HG02678 (cell line): ENCODE data around the gene ABL1.
A peak's percentile ranks its signal among the peaks of the same experiment; 100 is the strongest.
"Not testable (repeated sequence)": the region's sequence is repeated elsewhere in the genome, so short reads cannot be mapped to it uniquely, and the experiment has no call there.

ENCODE experiments used
- ATAC-seq: cut with Tn5 transposase; IDR thresholded peaks from one replicate; pipeline ENCODE4 v1.9.1; 2021; ENCODE audit warnings: mild to moderate bottlenecking, moderate library complexity; ENCODE audit not compliant: unreplicated experiment

Gene ABL1

DNA sequence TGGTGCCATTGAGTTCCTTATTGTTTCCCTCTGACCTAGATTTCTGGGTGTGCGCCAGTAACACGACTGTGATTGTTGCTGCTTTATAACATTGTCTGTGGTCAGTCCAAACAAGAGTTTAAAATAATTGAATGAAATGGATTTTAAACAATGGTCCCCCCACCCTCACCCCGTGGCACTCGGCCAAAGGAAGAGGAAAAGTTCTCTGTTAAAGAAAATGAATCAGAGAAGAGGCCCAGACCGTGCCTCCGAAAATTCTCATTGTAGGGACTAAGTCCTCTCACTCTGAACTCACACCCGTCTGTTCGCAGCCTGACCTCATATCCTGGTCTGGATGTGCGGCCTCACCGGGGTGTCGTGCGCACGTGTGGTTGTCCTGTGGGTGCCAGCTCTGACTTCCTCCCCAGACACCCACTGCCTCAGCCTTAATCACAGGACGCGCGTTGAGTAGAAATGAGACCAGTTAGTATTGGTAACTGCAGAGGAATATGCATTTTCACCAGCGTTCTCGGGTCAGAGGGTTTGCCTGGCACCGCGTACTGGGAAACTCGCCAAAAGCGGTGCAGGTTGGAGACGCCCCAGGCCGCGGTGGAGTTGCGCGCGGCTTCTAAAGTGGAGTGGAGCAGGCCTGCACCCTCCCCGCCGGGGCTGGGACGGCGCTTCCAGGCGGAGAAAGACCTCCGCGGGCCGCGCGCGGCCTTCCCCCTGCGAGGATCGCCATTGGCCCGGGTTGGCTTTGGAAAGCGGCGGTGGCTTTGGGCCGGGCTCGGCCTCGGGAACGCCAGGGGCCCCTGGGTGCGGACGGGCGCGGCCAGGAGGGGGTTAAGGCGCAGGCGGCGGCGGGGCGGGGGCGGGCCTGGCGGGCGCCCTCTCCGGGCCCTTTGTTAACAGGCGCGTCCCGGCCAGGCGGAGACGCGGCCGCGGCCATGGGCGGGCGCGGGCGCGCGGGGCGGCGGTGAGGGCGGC, at the start of gene ABL1:
Gene ABL1 (plus strand): TSS at position 884 of the 966 bp plus-strand sequence. CDS start 193 bp downstream, outside the sequence.
- ATAC-seq = peak; percentile 70

DNA sequence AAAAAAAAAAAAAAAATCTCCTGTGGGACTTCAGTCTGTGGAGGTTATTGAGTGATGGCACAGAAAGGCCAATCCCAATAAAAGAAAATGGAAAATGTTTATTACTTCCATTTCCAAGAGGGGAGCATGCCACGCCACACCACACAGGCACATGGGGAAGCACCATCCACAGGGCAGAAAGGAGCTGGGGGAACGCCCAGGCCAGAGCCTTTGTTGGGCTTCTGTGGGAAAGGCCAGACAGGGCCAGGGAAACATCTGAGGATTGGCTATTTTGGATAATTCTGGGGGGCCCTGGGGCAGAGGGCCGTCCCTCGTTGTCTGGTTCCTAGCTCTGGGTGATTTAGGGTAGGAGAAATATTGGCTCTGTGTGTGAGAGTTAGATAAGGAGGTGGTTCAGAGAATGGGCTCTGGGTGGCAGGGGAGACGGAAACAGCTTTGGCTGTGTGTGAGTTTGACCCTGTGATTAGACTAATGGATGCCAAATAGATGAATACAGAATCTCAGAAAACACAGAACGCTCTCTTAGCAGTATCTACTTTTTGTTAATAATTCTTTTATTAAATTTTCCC, 49.0 kb upstream of the ABL1 start:
- no peak for ATAC-seq

DNA sequence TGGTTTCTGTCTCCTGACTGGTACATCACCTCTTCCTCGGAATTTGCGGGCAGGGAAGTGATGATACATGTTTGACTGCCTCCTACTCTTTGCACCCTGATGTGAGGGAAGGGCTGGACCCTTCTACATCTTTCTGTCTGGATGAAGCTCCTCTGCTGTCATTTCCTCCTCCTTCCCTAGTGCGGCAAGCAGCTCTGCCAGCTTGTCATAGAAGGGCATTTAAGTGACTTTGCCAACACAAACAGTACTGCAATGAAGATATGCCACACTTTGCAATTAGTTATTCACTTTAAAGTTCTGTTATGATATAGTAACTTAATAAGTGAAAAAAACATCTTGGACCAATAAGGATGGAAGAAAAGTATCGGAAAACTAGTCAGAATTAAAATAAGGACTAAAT, 48.5 kb upstream of the ABL1 start:
- no peak for ATAC-seq

DNA sequence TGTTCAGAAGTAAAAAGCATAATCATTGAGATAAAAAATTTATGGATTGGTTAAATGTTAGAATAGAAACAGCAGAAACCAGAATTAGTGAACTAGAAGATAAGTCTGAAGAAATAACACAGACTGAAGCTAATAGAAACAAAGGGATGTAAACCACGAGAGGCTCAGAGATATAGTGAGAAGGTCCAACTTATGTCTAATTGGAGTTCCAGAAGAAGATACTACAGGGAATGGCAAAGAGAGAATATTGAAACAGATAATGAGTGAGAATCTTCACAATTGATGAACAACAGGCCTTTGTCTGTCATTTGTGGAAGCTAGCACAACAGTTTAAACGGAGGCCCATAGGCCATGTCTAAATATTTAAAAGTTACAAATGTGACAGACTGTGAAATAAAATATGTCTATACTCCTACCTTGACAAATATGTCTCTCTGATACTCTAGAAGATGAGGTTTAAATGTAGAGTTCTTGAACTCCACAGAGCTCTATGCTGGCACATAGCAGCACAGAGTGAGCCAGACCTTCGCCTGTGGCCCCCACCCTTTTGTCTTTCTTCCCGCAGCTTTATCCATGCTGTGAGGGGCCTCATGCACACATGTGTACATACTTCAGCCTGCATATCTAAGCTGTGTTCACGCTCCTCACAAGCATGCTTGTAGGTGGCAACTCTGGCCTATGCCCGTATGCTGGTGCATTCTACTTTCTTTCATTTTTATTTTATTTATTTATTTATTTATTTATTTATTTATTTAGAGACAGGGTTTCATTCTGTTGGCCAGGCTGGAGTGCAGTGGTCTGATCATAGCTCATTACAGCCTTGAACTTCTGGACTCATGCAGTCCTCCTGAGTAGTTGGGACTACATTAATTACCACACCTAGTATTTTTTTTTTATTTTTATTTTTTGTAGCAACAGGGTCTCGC, 45.0 kb upstream of the ABL1 start:
- no peak for ATAC-seq

DNA sequence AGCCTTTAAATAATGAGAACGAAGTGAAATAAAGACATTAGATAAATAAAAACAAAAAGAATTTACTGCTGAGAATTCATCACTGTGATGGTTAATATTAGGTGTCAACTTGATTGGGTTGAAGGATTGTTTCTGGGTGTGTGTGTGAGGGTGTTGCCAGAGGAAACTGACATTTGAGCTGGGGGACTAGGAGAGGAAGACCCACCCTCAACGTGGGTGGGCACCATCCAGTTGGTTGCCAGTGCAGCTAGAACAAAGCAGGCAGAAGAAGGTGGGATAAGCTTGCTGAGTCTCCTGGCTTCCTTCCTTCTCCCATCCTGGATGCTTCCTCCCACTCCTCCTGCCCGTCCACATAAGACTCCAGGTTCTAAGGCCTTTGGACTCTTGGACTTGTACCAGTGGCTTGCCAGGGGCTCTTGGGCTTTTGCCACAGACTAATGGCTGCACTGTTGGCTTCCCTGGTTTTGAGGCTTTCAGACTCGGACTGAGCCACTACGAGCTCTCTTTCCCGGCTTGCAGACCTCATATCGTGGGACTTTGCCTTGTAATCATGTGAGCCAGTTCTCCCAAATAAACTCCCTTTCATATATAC, 43.7 kb upstream of the ABL1 start:
- no peak for ATAC-seq

DNA sequence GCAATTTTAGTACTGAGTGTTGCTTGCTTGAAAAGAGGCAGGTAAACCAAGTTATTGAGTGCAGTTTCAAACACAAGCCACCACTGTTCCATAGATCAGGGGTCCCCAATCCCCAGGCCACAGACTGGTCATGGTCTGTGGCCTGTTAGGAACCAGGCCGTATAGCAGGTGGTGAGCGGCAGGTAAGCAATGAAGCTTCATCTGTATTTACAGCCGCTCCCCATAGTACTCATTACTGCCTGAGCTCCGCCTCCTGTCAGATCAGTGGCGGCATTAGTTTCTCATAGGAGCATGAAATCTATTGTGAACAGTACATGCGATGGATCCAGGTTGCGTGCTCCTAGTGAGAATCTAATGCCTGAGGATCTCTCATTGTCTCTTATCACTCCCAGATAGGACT, 41.5 kb upstream of the ABL1 start:
- ATAC-seq = no peak

DNA sequence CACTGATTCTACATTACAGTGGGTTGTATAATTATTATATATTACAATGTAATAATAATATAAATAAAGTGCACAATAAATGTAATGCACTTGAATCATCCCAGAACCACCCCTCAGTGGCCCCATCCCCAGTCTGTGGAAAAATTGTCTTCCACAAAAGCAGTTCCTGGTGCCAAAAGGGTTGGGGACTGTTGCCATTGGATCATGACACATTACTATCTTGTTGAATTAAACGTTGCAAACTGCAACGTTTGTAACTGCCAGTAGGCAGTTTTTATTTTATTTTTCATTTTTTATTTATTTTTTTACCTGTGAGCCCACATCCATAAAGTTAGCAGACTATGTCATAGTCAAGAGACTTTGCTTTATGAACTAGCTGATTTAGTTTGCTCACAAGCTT, 41.0 kb upstream of the ABL1 start:
- not testable (repeated sequence) for ATAC-seq

DNA sequence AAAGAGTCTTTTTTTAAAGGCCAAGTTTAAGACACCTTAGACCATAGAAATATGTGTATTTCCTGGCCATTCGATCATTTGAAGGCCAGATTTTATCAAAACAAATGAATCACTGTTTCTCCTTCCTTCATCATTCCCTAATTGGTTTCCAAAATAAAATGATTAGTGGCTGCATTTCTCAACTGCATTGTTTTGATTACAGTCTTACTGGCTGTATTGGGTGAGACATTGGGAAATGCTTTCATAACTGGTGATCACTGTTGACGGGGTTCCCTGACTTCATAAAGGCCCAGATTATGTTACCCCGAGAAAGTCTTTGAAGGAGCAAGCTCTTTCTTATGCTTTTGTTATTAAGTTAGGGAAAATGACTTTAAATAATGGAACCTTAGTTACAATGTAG, 40.6 kb upstream of the ABL1 start:
- ATAC-seq = not testable (repeated sequence)

DNA sequence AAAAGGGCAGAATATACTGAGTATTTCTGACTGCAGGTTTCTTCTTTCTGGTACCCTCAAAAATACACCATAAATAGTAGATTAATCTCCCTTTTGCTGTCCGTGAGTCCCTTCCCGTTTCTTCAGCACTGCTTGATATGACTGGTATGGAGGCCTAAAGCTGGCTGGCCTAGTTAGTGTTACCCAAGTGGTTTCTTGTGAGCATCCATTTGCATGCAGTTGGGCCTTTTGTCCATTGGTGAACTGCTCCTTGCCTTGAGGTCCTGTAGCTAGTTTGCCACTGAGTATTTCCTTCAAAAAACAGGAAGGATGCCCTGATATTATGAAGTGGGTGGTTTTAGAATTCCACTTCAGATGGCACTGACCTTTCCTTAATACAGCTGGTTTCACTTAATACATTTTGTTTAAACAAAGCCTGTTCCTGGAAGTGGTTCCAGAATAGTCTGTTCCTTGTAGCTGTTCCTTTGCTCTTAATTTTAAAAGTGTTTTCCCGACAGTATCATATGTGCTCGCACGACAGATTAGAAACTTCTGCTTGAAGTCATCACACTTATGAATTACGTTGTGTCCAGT, 40.0 kb upstream of the ABL1 start:
- ATAC-seq = no peak

DNA sequence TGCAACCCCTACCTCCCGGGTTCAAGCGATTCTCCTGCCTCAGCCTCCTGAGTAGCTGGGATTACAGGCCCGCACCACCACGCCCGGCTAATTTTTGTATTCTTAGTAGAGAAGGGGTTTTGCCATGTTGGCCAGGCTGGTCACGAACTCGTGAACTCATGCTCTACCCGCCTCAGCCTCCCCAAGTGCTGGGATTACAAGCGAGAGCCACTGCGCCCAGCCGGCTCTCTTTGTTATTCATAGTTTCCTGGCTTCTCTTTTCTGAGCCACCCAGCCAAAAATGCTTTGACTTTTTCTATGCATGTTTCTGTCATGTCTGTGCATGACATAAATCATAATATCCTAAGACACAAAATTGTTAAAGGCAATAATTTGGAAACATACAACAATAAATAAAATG, 31.9 kb upstream of the ABL1 start:
- ATAC-seq = not testable (repeated sequence)

DNA sequence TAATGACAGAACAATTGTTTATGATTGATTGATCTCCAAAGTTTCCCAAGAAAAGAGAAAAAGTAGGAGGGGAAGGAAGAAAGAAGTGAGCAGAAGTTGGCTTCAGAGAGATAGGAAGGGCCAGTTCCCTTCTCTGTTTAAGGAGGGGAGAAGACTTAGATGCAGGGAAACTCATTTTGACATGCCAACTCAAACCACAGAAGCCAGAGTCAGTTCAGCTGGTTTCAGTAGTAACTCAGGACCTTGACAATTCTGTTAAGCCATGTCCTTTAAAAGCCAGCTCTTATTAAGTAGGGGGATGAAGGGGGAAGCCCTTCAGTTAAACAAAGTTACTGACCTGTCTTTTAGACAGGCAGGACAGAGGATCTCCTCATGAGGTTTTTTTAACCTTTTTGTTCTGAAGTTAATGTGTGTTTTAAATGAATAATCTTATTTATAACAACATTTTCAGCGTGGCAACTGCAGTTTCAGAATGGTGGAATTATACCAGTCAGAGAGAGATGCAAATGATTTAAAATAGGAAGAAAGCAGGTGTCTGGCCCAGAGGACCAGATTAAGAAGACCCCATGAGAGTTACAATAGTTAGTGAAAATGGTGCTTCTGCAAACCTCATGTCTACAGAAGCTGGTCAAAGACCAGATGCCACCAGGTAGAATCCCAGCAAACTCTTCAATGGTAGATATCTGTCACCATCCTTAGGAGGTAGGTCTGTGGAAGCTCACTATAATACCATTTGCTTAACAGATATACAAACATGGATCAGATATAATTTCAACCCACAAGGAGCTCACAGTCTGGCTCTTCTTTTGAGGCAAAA, 29.3 kb upstream of the ABL1 start:
- peak; percentile 62 for ATAC-seq

DNA sequence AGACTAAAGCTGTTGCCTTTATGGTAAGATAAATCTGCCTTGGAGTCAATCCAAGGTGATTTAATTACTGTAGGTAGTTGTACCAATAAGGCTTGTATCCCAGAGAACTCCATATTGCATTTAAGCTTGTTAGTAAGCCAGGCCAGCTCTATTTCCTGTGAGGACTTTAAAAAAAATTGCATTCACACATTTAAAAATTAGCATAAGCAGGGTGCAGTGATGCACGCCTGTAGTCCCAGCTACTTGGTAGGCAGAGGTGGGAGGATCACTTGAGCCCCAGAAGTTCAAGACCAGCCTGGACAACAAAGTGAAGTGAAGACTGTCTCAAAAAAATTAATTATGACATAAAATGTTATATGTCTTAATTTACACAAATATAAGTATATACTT, 28.7 kb upstream of the ABL1 start:
- no peak for ATAC-seq

DNA sequence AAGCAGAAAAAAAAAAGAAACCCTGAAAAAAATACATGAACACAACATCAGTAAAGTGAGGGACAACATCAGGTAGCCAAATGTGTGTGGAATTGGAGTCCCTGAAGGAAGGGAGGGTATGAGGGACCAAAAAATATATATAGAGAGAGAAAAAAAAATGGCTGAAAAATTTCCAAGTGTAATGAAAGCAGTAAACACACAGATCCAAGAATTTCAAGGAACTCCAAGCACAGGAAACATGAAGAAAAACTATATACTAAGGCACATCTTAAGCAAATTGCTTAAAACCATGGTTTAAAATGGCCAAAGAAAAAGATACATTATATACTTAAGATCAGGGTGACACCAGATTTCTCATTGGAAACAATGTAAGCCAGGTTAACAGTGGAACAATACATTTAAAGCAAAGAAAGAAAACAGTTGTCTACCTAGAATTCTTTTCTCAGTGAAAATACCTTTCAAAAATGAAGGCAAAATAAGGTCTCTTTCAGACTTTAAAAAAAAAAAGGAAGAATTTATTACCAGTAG, 24.4 kb upstream of the ABL1 start:
- no peak for ATAC-seq

DNA sequence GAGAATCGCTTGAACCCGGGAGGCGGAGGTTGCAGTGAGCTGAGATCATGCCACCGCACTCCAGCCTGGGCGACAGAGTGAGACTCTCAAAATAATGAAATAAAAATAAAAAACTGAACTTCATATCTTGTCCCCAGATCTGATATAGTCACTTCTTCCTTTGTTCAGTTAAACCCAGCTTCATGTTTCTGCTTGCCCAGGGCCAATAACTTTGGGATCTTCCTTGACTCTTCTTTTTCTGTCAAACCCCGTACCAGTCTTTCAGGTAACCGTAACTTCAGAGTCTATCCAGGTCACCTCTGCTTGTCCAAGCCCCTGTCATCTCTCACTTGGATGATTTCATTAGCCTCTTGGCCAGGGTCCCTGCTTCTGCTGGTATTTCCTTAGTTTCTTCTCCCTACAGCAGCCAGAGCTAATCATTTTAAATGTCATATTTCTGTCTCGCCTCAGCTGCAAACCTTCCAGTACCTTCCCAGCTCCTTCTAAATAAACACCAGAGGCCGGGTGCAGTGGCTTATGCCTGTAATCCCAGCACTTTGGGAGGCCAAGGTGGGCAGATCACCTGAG, 19.7 kb upstream of the ABL1 start:
- ATAC-seq = no peak

DNA sequence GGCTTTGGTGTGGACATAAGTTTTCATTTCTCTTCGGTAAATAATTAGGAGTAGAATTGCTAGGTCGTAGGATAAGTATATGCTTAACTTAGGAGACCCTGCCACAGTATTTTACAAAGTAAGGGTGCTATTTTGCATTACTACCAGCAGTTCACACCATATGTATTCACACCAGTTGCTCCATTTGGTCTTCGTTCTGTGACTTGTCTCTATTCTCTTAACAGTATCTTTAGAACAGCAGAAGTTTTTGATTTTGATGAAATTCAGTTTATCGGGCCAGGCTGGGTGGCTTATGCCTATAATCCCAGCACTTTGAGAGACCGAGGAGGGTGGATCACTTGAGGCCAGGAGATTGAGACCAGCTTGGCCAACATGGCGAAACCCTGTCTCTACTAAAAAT, 17.1 kb upstream of the ABL1 start:
- no peak for ATAC-seq

DNA sequence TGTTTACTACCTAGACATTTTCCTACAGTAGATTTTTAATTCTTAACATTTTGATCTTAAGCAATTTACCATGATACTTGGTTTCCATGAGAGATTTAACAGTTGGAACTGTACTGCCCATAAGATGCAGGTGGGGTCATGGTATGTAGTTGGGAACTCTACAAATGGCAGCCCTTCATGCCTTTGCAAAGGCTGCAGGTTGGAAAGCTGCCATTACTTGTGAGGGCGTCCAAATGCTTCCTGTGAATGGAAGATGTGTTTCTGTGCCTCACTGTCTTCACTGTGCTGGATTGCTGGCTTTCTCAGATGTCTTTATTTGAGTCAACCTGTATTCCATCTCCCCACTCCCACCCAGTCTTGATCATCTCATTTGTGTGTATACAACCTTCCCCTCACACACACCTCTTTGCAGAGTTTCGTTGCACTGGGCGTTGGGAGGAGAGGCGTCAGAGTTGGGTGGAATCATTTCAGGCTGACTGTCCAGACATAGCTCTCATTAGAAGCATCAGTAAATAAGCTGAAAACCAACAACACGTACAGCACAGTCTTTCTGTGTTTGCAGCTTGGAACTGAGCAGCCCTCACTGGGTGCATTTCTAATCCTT, 14.8 kb upstream of the ABL1 start:
- no peak for ATAC-seq

DNA sequence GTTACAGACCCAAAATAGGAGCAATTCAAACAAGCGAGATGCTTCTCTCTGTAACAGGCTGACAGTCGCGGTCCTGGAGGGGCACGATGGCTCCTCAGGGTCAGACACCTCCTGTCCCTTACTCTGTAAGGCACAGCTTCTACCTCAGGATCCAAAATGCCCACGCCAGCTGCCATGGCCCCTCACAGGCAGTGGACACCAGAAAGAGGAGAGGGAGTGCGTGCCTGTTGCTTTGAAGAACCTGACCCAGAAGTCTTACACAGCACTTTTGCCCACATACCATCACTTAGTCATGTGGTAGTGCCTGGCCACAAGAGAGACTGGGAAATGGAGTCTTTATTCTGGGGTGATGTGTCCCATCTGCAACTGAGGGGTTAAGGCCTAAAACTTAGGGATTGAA, 11.6 kb upstream of the ABL1 start:
- no peak for ATAC-seq

DNA sequence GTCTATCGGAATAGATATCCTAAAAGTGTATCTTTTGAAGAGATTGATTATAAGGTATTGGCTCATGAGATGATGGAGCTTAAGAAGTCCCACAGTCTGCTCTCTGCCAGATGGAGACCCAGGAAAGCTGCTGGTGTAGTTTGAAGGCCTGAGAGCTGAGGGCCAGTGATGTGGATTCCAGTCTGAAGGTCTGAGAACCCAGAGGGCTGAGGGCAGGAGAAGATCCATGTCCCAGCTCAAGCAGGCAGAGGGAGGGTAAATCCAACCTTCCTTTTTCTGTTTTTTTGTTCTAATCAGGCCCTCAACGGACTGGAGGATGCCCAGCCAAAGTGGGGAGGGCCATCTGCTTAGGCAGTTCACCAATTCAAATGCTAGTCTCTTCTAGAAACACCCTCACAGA, 11.0 kb upstream of the ABL1 start:
- ATAC-seq = no peak
